ENCODE data around the gene KRTAP22-1. TPM values are rescaled to one million over a fixed set of nuclear protein-coding genes. Genes with fewer than 3 reads are reported as not detected.

Gene KRTAP22-1
- total RNA-seq, 1 experiment from 2014 or later = not detected

Other genes with a start within 250 kb of the KRTAP22-1 start
- gene KRTAP13-2, start 228.8 kb upstream of the KRTAP22-1 start, total RNA-seq (2014; rRNA removed; shearing (Covaris generic)) = not detected in 2 replicates
- gene KRTAP13-1, start 205.1 kb upstream of the KRTAP22-1 start, total RNA-seq (2014; rRNA removed; shearing (Covaris generic)) = not detected in 2 replicates
- gene KRTAP13-3, start 175.2 kb upstream of the KRTAP22-1 start, total RNA-seq (2014; rRNA removed; shearing (Covaris generic)) = not detected in 2 replicates
- not detected in 2 replicates for gene KRTAP13-4, start 170.9 kb upstream of the KRTAP22-1 start, total RNA-seq (2014; rRNA removed; shearing (Covaris generic))
- not detected in 2 replicates for gene KRTAP15-1, start 160.8 kb upstream of the KRTAP22-1 start, total RNA-seq (2014; rRNA removed; shearing (Covaris generic))
- not detected in 2 replicates for gene KRTAP19-1, start 120.7 kb upstream of the KRTAP22-1 start, total RNA-seq (2014; rRNA removed; shearing (Covaris generic))
- not detected in 2 replicates for gene KRTAP19-2, start 113.7 kb upstream of the KRTAP22-1 start, total RNA-seq (2014; rRNA removed; shearing (Covaris generic))
- gene KRTAP19-3, start 109.1 kb upstream of the KRTAP22-1 start, total RNA-seq (2014; rRNA removed; shearing (Covaris generic)) = not detected in 2 replicates
- gene KRTAP19-4, start 103.9 kb upstream of the KRTAP22-1 start, total RNA-seq (2014; rRNA removed; shearing (Covaris generic)) = not detected in 2 replicates
- not detected in 2 replicates for gene KRTAP19-5, start 98.9 kb upstream of the KRTAP22-1 start, total RNA-seq (2014; rRNA removed; shearing (Covaris generic))
- gene KRTAP19-6, start 59.2 kb upstream of the KRTAP22-1 start, total RNA-seq (2014; rRNA removed; shearing (Covaris generic)) = not detected in 2 replicates
- not detected in 2 replicates for gene KRTAP19-7, start 39.8 kb upstream of the KRTAP22-1 start, total RNA-seq (2014; rRNA removed; shearing (Covaris generic))
- not detected in 2 replicates for gene KRTAP22-2, start 10.7 kb upstream of the KRTAP22-1 start, total RNA-seq (2014; rRNA removed; shearing (Covaris generic))
- not detected in 2 replicates for gene KRTAP6-3, start 8.6 kb upstream of the KRTAP22-1 start, total RNA-seq (2014; rRNA removed; shearing (Covaris generic))
- gene KRTAP6-2, start 2.2 kb upstream of the KRTAP22-1 start, total RNA-seq (2014; rRNA removed; shearing (Covaris generic)) = not detected in 2 replicates
- gene KRTAP6-1, start 12.8 kb downstream of the KRTAP22-1 start, total RNA-seq (2014; rRNA removed; shearing (Covaris generic)) = not detected in 2 replicates
- gene KRTAP20-1, start 15.3 kb downstream of the KRTAP22-1 start, total RNA-seq (2014; rRNA removed; shearing (Covaris generic)) = not detected in 2 replicates
- gene KRTAP20-4, start 19.5 kb downstream of the KRTAP22-1 start, total RNA-seq (2014; rRNA removed; shearing (Covaris generic)) = not detected in 2 replicates
- gene KRTAP20-2, start 34.1 kb downstream of the KRTAP22-1 start, total RNA-seq (2014; rRNA removed; shearing (Covaris generic)) = not detected in 2 replicates
- gene KRTAP20-3, start 41.8 kb downstream of the KRTAP22-1 start, total RNA-seq (2014; rRNA removed; shearing (Covaris generic)) = not detected in 2 replicates
- not detected in 2 replicates for gene KRTAP21-3, start 117.7 kb downstream of the KRTAP22-1 start, total RNA-seq (2014; rRNA removed; shearing (Covaris generic))
- gene KRTAP21-2, start 146.2 kb downstream of the KRTAP22-1 start, total RNA-seq (2014; rRNA removed; shearing (Covaris generic)) = not detected in 2 replicates
- not detected in 2 replicates for gene KRTAP21-1, start 154.3 kb downstream of the KRTAP22-1 start, total RNA-seq (2014; rRNA removed; shearing (Covaris generic))
- gene KRTAP8-1, start 212.2 kb downstream of the KRTAP22-1 start, total RNA-seq (2014; rRNA removed; shearing (Covaris generic)) = not detected in 2 replicates
- gene KRTAP7-1, start 228.7 kb downstream of the KRTAP22-1 start, total RNA-seq (2014; rRNA removed; shearing (Covaris generic)) = not detected in 2 replicates